HG03439 (cell line): ENCODE measurements around the gene CLIC3.
"Not testable (repeated sequence)": the region's sequence is repeated elsewhere in the genome, so short reads cannot be mapped to it uniquely, and the experiment has no call there.

Source experiments
- ATAC-seq: cut with Tn5 transposase; IDR thresholded peaks from one replicate; pipeline ENCODE4 v1.9.1; 2021; ENCODE audit warnings: mild to moderate bottlenecking, moderate library complexity; ENCODE audit not compliant: unreplicated experiment

Gene CLIC3

GRCh38 chr9:136996361-136997292, at the start of gene CLIC3:
CLIC3 (minus strand) TSS chr9:136996568; CDS start chr9:136996543, 25 bp downstream.
- ATAC-seq: no peak

GRCh38 chr9:137045294-137046087, 49.1 kb upstream of the CLIC3 start:
- no peak for ATAC-seq

- no peak for ATAC-seq
Measured at GRCh38 chr9:137044502-137045177, 48.3 kb upstream of the CLIC3 start.

GRCh38 chr9:137044037-137044436, 47.7 kb upstream of the CLIC3 start:
- no peak for ATAC-seq

GRCh38 chr9:137042751-137043727, 46.7 kb upstream of the CLIC3 start:
- ATAC-seq: no peak

- ATAC-seq: no peak
Measured at GRCh38 chr9:137041124-137041523, 44.8 kb upstream of the CLIC3 start.

DNA sequence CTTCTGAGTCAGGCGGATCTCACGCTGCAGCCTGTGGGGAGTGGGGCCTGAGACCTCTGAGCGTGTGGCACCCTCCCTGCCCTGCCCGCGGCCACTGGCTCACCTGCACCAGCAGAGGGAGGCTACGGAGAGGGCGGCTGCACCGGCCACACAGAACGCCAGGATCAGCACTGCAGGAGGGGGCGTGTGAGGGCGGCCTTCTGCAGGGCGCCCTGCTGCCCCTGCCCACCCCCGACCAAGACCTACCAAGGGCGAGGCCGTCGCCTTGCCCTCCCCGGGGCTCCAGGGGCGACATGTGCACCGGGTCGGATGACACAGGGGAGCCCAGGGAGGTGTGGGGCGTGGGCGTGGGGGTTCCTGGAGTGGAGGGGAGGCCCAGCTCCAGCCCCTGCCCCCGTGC, 44.2 kb upstream of the CLIC3 start:
- no peak for ATAC-seq

GRCh38 chr9:137039611-137040366, 43.4 kb upstream of the CLIC3 start:
- ATAC-seq: no peak

GRCh38 chr9:137038916-137039315, 42.5 kb upstream of the CLIC3 start:
- no peak for ATAC-seq

- no peak for ATAC-seq
Measured at GRCh38 chr9:137037483-137037882, 41.1 kb upstream of the CLIC3 start.

DNA sequence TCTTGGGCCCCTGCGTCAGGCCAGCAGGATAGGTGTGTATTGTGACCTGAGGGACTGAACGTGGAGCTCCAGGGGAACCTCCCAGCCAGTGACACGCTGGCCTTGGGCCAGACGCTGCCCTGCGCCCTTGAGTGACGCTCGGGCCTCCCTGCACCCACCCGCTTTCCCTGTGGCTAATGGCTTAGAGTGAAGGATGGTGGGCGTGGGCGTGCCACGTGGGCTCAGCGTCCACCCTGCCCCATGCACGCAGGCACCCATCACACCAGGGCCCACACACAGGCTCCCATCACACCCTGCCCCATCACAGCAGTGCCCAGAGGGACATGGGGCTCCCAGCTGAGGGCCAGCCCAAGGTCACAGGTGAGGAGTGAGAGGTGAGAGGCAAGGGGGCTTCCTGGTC, 40.7 kb upstream of the CLIC3 start:
- no peak for ATAC-seq

GRCh38 chr9:137035937-137036336, 39.6 kb upstream of the CLIC3 start:
- no peak for ATAC-seq

- no peak for ATAC-seq
Measured at GRCh38 chr9:137035507-137035834, 39.1 kb upstream of the CLIC3 start.

DNA sequence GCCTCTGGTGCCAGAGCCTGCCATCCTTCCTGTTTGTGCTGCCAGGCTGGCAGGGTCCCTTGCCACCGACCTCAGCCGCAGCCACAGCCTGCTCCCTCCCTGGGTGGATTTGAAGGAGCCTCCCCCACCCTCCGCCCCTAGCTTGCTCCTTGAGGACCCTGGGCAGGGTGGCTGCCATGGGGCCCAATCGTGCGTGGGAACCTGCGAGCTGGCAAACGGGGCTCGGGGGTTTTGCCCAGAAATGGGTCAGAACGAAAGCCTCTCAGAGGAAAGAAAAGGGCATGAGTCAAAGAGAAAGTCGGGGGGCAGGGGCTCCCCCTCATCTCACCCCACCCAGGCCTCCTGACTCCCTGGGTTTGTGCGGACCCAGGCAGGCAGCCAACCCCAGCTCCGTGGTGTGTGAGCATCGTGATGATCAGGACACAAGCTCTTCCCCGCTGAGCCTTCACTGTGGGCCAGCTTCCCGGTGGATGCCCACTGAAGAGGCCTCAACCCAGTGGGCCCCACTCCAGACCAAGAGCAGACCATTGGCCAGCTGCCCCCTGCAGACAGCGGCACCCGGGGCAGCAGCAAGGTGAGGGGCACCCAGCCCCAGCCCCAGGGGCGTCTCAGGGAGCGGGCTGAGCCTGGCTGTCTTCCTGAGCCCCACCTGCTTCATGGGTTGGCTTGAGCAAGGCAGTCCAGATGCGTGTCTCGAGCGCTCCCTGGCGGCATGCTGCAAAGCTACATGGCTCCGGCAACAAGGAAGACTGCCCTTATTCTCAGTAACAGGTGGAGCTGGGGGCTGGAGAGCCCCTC, 38.5 kb upstream of the CLIC3 start:
- peak; percentile 48 for ATAC-seq

DNA sequence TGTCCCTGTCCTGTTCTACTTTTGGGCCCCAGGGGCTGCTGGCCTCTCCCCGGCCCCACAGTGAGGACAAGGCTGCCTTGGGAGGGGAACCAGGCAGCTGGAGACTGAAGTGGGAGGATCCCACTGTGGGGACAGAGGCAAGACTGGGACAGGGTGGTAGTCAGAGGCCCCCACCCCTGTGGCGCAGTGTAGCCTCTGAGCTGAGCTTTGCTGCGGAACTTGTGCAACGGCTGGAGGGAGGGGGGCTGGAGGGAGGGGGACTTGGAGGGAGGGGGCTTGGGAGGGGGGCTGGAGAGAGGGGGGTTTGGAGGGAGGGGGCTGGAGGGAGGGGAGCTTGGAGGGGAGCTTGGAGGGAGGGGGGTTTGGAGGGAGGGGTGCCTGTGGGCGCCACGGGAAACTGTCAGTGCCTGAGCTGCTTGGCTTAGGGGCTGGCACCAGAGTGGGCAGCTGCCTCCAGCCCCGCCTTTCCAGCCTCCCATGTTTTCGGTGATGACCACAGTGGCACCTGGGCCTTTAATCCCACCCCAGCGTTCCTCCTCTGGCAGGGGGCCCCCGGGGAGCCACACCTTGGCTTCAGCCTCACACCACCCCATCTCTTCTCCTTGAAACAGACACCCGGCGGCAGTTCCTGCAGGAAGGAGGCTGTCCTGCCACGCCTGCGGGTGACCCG, 37.8 kb upstream of the CLIC3 start:
- ATAC-seq: no peak

- ATAC-seq: not testable (repeated sequence)
Measured at GRCh38 chr9:137033481-137033880, 37.1 kb upstream of the CLIC3 start.

- ATAC-seq: no peak
Measured at GRCh38 chr9:137032858-137033257, 36.5 kb upstream of the CLIC3 start.
